Measurements from ENCODE around the gene ANO6.

DNA sequence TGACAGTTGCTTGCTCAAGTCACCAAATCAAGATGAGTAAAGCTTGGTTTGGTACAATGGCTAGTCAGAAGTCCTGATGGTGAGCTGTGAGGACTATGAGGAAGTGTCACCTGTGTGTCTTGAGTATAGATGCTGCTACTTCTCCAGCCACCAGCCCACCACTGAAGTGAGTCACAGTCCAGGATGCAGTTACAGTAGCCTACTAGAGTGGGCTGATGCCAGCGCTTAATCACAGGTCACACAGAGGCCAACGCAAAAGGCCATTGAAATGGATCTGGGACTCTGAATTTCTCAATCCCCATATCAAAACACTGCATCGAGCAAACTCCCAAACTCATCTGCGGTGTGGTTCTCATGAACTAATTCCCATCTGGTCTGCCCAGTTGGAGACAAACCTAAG lies 223.1 kb downstream of the ANO6 start:
- TF ChIP-seq EZH2 (IDR thresholded peaks at IDR 0.05; ENCODE audit: borderline replicate concordance, low read length) (no peak), CTCF (conservative IDR thresholded peaks at IDR 0.05 in 1 of 2, IDR thresholded peaks at IDR 0.05 in 1 of 2; ENCODE audit: extremely low read depth in 1 of 2, insufficient read depth in 1 of 2, low read depth in 1 of 2, low read length in 2 of 2) (no peak)

Data from mammary epithelial cell (primary cell).